Myocyte (in vitro differentiated cells): ENCODE results near the gene DISP3. TPM values are rescaled to one million over a fixed set of nuclear protein-coding genes. Genes with fewer than 3 reads are reported as not detected.

Experiments
- DNase-seq: peaks from one replicate; pipeline ENCODE4 v3.0.0-alpha.2; 2012; ENCODE audit warnings: low read depth
- total RNA-seq: library from RNA; depleted of rRNA; stranded (reverse); fragments of >200 nt; gene quantifications from 2 replicates; pipeline ENCODE4 v1.2.3, GENCODE V29; 2014

The DISP3 gene
- total RNA-seq, 1 donor from 2014 or later = 0.08 TPM

- peak; percentile 6 for DNase-seq
These were observed 49.8 kb downstream of the DISP3 start for GRCh38 chr1:11528611-11529261.

- DNase-seq = no peak
These were observed 50.4 kb downstream of the DISP3 start for GRCh38 chr1:11529330-11529729.

GRCh38 chr1:11529763-11530730 is 51.1 kb downstream of the DISP3 start:
- no peak for DNase-seq

GRCh38 chr1:11530731-11531311 is 51.9 kb downstream of the DISP3 start:
- no peak for DNase-seq

GRCh38 chr1:11531314-11531870 is 52.4 kb downstream of the DISP3 start:
- no peak for DNase-seq

GRCh38 chr1:11531943-11532342 is 53.0 kb downstream of the DISP3 start:
- no peak for DNase-seq

- no peak for DNase-seq
These were observed 55.1 kb downstream of the DISP3 start for GRCh38 chr1:11533790-11534787.

- no peak for DNase-seq
These were observed 55.9 kb downstream of the DISP3 start for GRCh38 chr1:11534846-11535245.

GRCh38 chr1:11535316-11535715 is 56.4 kb downstream of the DISP3 start:
- no peak for DNase-seq

- DNase-seq = peak; percentile 17
These were observed 57.0 kb downstream of the DISP3 start for GRCh38 chr1:11535761-11536572.

GRCh38 chr1:11536573-11537379 is 57.8 kb downstream of the DISP3 start:
- DNase-seq = no peak

GRCh38 chr1:11537380-11537764 is 58.4 kb downstream of the DISP3 start:
- DNase-seq = no peak

GRCh38 chr1:11537854-11538591 is 59.1 kb downstream of the DISP3 start:
- DNase-seq = no peak

GRCh38 chr1:11538886-11539285 is 59.9 kb downstream of the DISP3 start:
- DNase-seq = no peak

- no peak for DNase-seq
These were observed 61.2 kb downstream of the DISP3 start for GRCh38 chr1:11539850-11540772.

GRCh38 chr1:11540773-11541160 is 61.8 kb downstream of the DISP3 start:
- DNase-seq = no peak

GRCh38 chr1:11541236-11541635 is 62.3 kb downstream of the DISP3 start:
- no peak for DNase-seq
